Skeletal muscle satellite cell (primary cell): ENCODE measurements around the gene CMBL. TPM values are rescaled to one million over a fixed set of nuclear protein-coding genes. Genes with fewer than 3 reads are reported as not detected.
"Not testable (repeated sequence)": the region's sequence is repeated elsewhere in the genome, so short reads cannot be mapped to it uniquely, and the experiment has no call there.

ENCODE experiments used
- H3K27me3 ChIP-seq: 2 replicates; pipeline ENCODE4 v1.7.0; 2013; ENCODE audit warnings: low read length; ENCODE audit not compliant: control insufficient read depth, insufficient read depth
- H3K36me3 ChIP-seq: 2 replicates; pipeline ENCODE4 v1.7.0; 2013; ENCODE audit warnings: mild to moderate bottlenecking, control low read depth, low read length; ENCODE audit not compliant: insufficient read depth
- H3K4me1 ChIP-seq: 2 replicates; pipeline ENCODE4 v1.7.0; 2013; ENCODE audit warnings: low read length; ENCODE audit not compliant: control insufficient read depth, insufficient read depth
- H3K4me2 ChIP-seq: 2 replicates; pipeline ENCODE4 v1.7.0; 2013; ENCODE audit warnings: mild to moderate bottlenecking, low read length
- H3K4me3 ChIP-seq: 2 replicates; pipeline ENCODE4 v1.7.0; 2013; ENCODE audit warnings: low read length
- H3K9ac ChIP-seq: 2 replicates; pipeline ENCODE4 v1.7.0; 2013; ENCODE audit warnings: mild to moderate bottlenecking, low read depth, low read length, moderate library complexity
- H3K9me3 ChIP-seq: replicated peaks from 2 replicates; pipeline ENCODE4 v1.7.0; 2013; ENCODE audit warnings: mild to moderate bottlenecking, control low read depth, low read length
- total RNA-seq: library from RNA; depleted of rRNA; stranded (reverse); fragments of >200 nt; gene quantifications from 2 replicates; pipeline ENCODE4 v1.2.3, GENCODE V29; 2012; rRNA removed

Gene CMBL
- 4.2 and 6.8 TPM in 2 replicates for total RNA-seq

- peaks cover 14% of the 10 kb centered on the region for H3K4me1 ChIP-seq
- H3K9ac ChIP-seq: peak within 1 kb of the TSS; percentile 83
- peak within 1 kb of the TSS; percentile 83 for H3K4me2 ChIP-seq
- peak within 1 kb of the TSS; percentile 85 for H3K4me3 ChIP-seq
- no peaks in the 10 kb centered on the region for H3K27me3 ChIP-seq
- H3K36me3 ChIP-seq: no peaks in the 10 kb centered on the region
- H3K9me3 ChIP-seq: no peaks in the 10 kb centered on the region
These were observed at the start of gene CMBL for GRCh38 chr5:10307206-10308148. CMBL (minus strand) TSS chr5:10307902; CDS start chr5:10290762, 17,140 bp downstream.

- H3K9me3 ChIP-seq: no peaks in the 10 kb centered on the region
- peak overlapping the region; percentile 99 for H3K4me3 ChIP-seq
- H3K4me1 ChIP-seq: peaks cover 27% of the 10 kb centered on the region
- peak overlapping the region; percentile 96 for H3K9ac ChIP-seq
- H3K4me2 ChIP-seq: peak overlapping the region; percentile 83
- no peaks in the 10 kb centered on the region for H3K36me3 ChIP-seq
- no peaks in the 10 kb centered on the region for H3K27me3 ChIP-seq
These were observed 47.6 kb upstream of the CMBL start for GRCh38 chr5:10355071-10355889.

- Histone ChIP-seq H3K4me1 (peaks cover 27% of the 10 kb centered on the region), H3K4me2 (peak overlapping the region; percentile 90), H3K4me3 (peak overlapping the region; percentile 99), H3K9me3 (no peaks in the 10 kb centered on the region), H3K9ac (peak overlapping the region; percentile 96), H3K27me3 (no peaks in the 10 kb centered on the region), H3K36me3 (no peaks in the 10 kb centered on the region)
These were observed 46.6 kb upstream of the CMBL start for GRCh38 chr5:10354048-10354872.

GRCh38 chr5:10353241-10354047, 45.7 kb upstream of the CMBL start, which contains the start of gene MARCHF6:
MARCHF6 (plus strand) TSS chr5:10353695; CDS start chr5:10353899, 204 bp downstream.
- peak within 1 kb of the TSS; percentile 90 for H3K4me2 ChIP-seq
- peak within 1 kb of the TSS; percentile 96 for H3K9ac ChIP-seq
- no peaks in the 10 kb centered on the region for H3K36me3 ChIP-seq
- H3K27me3 ChIP-seq: no peaks in the 10 kb centered on the region
- H3K4me3 ChIP-seq: peak within 1 kb of the TSS; percentile 99
- no peaks in the 10 kb centered on the region for H3K9me3 ChIP-seq
- peaks cover 27% of the 10 kb centered on the region for H3K4me1 ChIP-seq

- peaks cover 26% of the 10 kb centered on the region for H3K4me1 ChIP-seq
- no peaks in the 10 kb centered on the region for H3K9me3 ChIP-seq
- no peaks in the 10 kb centered on the region for H3K36me3 ChIP-seq
- H3K27me3 ChIP-seq: no peaks in the 10 kb centered on the region
- peak overlapping the region; percentile 90 for H3K4me2 ChIP-seq
- peak overlapping the region; percentile 96 for H3K9ac ChIP-seq
- peak overlapping the region; percentile 99 for H3K4me3 ChIP-seq
These were observed 44.9 kb upstream of the CMBL start for GRCh38 chr5:10352430-10353240.

GRCh38 chr5:10351919-10352318, 44.2 kb upstream of the CMBL start:
- Histone ChIP-seq H3K4me2 (no peak overlapping the region), H3K9me3 (no peaks in the 10 kb centered on the region), H3K27me3 (no peaks in the 10 kb centered on the region), H3K9ac (no peak overlapping the region), H3K36me3 (no peaks in the 10 kb centered on the region), H3K4me1 (peaks cover 21% of the 10 kb centered on the region), H3K4me3 (no peak overlapping the region)

- no peaks in the 10 kb centered on the region for H3K9me3 ChIP-seq
- no peaks in the 10 kb centered on the region for H3K27me3 ChIP-seq
- no peak overlapping the region for H3K9ac ChIP-seq
- peaks cover 16% of the 10 kb centered on the region for H3K4me1 ChIP-seq
- no peak overlapping the region for H3K4me3 ChIP-seq
- no peaks in the 10 kb centered on the region for H3K36me3 ChIP-seq
- H3K4me2 ChIP-seq: no peak overlapping the region
These were observed 43.6 kb upstream of the CMBL start for GRCh38 chr5:10351199-10351905.

- Histone ChIP-seq H3K4me2 (no peak overlapping the region), H3K36me3 (no peaks in the 10 kb centered on the region), H3K4me1 (peaks cover 9% of the 10 kb centered on the region), H3K4me3 (no peak overlapping the region), H3K27me3 (no peaks in the 10 kb centered on the region), H3K9me3 (no peaks in the 10 kb centered on the region), H3K9ac (no peak overlapping the region)
These were observed 40.6 kb upstream of the CMBL start for GRCh38 chr5:10348258-10348657.

GRCh38 chr5:10344461-10345106, 36.9 kb upstream of the CMBL start:
- H3K9me3 ChIP-seq, H3K4me1 ChIP-seq, H3K36me3 ChIP-seq, H3K27me3 ChIP-seq, H3K4me3 ChIP-seq, H3K9ac ChIP-seq, H3K4me2 ChIP-seq: not testable (repeated sequence)
